Left renal cortex interstitium (tissue), 4 donors: ENCODE measurements around the gene LCK. TPM values are rescaled to one million over a fixed set of nuclear protein-coding genes. Genes with fewer than 3 reads are reported as not detected.

Experiments used
- DNase-seq, 4 donors: peaks; one replicate each; pipeline ENCODE4 v3.0.0-alpha.2; 2013; ENCODE audit warnings: low read depth in 4 of 4, low spot score in 2 of 4, missing footprints in 1 of 4
- polyA plus RNA-seq, 4 donors: library from polyadenylated mRNA; unstranded; fragments of 120-200 nt; gene quantifications; one replicate each; pipeline ENCODE4 v1.2.1, GENCODE V29; 2013; ENCODE audit not compliant: insufficient read length in 4 of 4

The LCK gene
- 1 to 10 TPM; 4.3 to 6.9 (median 6.1) TPM for polyA plus RNA-seq

- no peak for DNase-seq
Measured at GRCh38 chr1:32250893-32251716, at the start of gene LCK. Gene LCK, plus strand, starts transcription at chr1:32251265. Its CDS starts 23,065 bp downstream, at chr1:32274330.

GRCh38 chr1:32204943-32205361, 46.1 kb upstream of the LCK start:
- DNase-seq = no peak

GRCh38 chr1:32205401-32206370, 45.4 kb upstream of the LCK start, which contains the start of gene IQCC:
Gene IQCC, plus strand, starts transcription at chr1:32205671. Its CDS starts 11 bp downstream, at chr1:32205682.
- peak in 3 of 4 donors; percentile 23 to 87 (median 82) for DNase-seq

GRCh38 chr1:32208469-32208868, 42.6 kb upstream of the LCK start:
- no peak for DNase-seq

- DNase-seq = peak in 1 of 4 donors; percentile 37
Measured at GRCh38 chr1:32208891-32209328, 42.2 kb upstream of the LCK start, which contains the start of gene DCDC2B. Gene DCDC2B, plus strand, starts transcription at chr1:32209089. Its CDS starts 5 bp downstream, at chr1:32209094.

- peak in 1 of 4 donors; percentile 62 for DNase-seq
Measured at GRCh38 chr1:32215629-32216480, 35.2 kb upstream of the LCK start.

GRCh38 chr1:32216566-32216965, 34.5 kb upstream of the LCK start:
- no peak for DNase-seq

GRCh38 chr1:32219022-32219421, 32.0 kb upstream of the LCK start:
- DNase-seq = no peak

GRCh38 chr1:32220746-32221580, 30.1 kb upstream of the LCK start:
- no peak for DNase-seq

- no peak for DNase-seq
Measured at GRCh38 chr1:32221581-32221979, 29.5 kb upstream of the LCK start.

GRCh38 chr1:32221980-32222755, 28.9 kb upstream of the LCK start, which contains the start of the genes EIF3I and TMEM234:
Gene EIF3I, plus strand, starts transcription at chr1:32222407. Its CDS starts 35 bp downstream, at chr1:32222442.
Gene TMEM234, minus strand, starts transcription at chr1:32222353. Its CDS starts 31 bp downstream, at chr1:32222322.
- peak in 2 of 4 donors; percentile 87 to 92 for DNase-seq

- no peak for DNase-seq
Measured at GRCh38 chr1:32223683-32224082, 27.4 kb upstream of the LCK start.

- DNase-seq = no peak
Measured at GRCh38 chr1:32224285-32224684, 26.8 kb upstream of the LCK start.

- DNase-seq = no peak
Measured at GRCh38 chr1:32228771-32229170, 22.3 kb upstream of the LCK start.

- DNase-seq = no peak
Measured at GRCh38 chr1:32231843-32232432, 19.1 kb upstream of the LCK start.

- DNase-seq = no peak
Measured at GRCh38 chr1:32232558-32233304, 18.3 kb upstream of the LCK start.

GRCh38 chr1:32234792-32235191, 16.3 kb upstream of the LCK start:
- DNase-seq = no peak
